AML-193 (cell line): ENCODE data around the gene ANO6.

Source experiments
- DNase-seq, 2 experiments: peaks; one replicate each; lab custom pipeline; 2025; lab: John Stamatoyannopoulos, UW

Gene ANO6

GRCh38 chr12:45406988-45407850, 191.3 kb downstream of the ANO6 start:
- no peak for DNase-seq

DNA sequence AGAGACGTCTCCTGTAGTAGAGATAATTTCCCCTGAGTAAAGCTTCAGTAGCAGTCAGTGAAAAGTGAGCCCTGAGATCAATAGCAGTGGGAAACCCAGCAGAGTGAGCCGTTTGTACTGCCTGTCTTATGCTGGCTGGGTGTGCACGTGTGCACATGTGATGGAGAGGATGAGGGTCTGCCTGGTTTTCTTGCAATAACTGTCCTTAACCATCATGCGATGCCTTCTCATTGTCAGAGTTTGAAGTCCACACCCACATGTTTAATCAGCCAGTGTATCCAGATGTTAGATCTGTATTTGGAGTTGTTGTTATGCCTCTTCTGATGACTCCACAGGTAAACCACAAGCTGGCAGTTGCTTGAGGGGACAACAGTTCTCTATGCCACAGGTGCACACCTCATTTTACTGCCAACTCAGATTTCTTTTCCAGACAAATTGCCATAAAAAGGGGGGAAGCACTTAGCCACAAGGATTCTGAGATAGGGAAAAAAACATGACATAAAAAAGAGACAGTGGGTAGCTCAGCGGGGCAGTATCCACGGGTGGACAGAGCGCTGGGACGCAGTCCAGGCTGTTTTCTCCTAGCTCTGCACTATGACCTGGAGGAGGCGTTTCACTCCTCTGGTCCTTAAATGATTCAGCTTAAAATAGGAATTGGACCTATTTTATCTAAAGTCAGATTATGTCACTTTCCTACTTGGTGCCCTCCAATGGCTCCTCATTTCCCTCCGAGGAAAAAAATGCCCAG, 192.3 kb downstream of the ANO6 start:
- no peak for DNase-seq

GRCh38 chr12:45408729-45409114, 192.8 kb downstream of the ANO6 start:
- no peak for DNase-seq

- no peak for DNase-seq
Measured at GRCh38 chr12:45409966-45410365, 194.1 kb downstream of the ANO6 start.

DNA sequence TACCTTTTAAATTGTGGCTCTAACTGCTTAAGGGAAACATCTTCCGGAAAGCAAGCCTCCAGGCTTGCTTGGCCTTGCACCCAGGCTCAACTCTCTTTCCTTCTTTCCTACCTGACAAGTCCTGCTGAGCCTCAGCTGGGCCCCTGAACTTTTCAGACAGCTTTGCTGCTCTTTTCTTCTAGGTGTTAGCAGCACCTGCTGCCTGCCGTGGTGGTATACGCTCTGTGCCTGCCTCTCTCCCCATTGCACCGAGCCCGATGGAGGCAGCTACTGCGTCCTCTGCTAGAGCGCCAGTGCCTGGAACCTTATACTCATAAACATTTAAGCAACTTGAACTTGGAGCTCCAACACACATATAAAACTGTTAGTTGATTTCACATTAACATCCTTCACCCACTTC, 195.7 kb downstream of the ANO6 start:
- no peak for DNase-seq

DNA sequence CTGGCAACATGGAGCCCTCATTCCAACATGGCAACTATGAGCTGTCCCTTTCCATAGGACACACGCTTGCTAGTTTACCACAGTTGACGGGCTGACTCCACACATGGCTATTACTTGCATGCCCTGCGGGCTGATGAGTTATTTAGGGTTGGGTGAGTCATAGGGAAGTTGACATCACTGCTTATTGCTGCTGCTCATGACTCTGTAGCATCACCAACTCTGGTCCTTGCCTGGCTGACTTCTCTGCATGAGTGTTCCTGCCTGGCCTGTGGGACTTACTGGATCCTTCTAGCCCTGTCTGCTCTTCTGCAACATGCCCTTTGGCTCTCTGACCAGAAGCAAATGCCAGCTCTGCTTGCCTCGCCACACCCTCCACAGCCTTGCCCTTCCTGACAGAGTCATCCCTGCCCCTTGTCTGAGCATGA, 199.5 kb downstream of the ANO6 start:
- DNase-seq: no peak

- DNase-seq: no peak
Measured at GRCh38 chr12:45416126-45416525, 200.2 kb downstream of the ANO6 start.

- no peak for DNase-seq
Measured at GRCh38 chr12:45418520-45418919, 202.6 kb downstream of the ANO6 start.

- DNase-seq: no peak
Measured at GRCh38 chr12:45419317-45419814, 203.5 kb downstream of the ANO6 start.

DNA sequence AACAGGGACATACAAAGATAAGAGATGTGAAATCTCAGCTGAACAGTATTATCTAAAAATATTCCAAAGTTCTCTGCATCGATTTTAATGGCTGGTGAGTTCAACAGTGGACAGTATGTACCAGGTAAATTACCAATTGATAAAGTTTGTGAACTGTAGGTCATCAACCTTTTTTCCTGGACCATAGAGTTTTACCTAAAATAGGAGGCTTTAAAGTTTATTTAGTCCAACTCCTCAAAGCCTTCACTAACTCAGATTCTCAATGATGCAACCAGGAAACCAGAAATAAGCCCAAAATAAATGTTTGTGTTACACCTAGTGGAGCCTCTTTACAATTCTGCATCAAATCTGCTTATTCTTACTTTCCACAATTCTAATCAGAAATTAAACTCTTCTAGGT, 205.8 kb downstream of the ANO6 start:
- no peak for DNase-seq

DNA sequence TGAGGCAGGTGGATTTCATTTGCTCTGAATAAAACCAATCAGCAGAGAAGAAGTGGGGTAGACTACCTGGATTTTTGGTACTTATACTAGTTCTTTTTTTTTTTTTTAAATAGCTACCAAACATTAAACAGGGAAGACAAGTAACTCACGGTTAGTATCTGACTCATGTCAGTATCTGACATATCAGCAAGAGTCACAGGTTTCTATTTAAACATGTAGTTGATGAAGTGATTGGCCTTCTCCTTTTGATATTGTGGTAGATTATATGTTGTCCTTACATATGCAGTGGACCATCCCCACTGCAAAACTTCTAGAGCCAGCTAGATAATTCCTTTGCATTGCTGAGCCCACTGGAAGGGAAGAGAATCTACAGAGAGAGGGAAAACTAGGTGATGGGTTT, 208.0 kb downstream of the ANO6 start:
- no peak for DNase-seq

GRCh38 chr12:45425426-45425825, 209.5 kb downstream of the ANO6 start:
- no peak for DNase-seq

DNA sequence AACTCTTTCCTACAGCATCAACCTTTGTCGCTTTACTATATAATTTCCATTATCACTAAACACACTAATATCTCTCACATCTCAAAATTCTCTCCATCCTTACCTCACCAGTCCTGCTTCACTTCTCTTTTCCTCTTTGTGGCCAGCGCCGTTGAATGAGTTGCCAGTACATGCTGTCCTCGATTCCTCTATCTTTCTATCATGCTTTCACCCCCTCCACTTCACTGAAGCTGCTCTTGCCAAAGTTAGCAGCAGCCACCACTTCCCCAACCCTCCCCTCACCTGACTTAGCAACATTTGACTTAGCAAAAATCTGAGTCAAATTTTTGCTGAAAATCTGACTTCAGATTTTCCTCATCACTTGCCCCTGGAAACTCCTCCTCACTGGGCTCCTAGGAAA, 210.4 kb downstream of the ANO6 start:
- DNase-seq: no peak

DNA sequence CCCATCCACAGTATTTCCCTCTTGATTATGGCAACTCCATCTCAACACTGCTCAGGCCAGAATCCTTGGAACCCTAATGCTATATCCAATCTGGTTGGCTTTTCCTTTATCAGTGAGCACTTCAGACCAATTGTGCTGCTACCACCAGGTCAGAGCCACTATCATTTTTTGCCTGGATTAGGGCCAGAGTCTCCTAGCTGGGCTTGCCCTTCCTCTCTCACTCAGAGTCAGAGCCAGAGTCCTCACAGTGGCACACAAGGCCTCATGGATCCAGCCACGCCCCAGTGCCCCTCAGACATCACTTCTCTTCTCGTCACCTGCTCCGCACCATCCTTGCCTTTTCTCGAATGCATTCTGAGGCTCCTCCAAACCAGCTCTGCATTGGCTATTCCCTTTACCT, 211.1 kb downstream of the ANO6 start:
- DNase-seq: no peak

DNA sequence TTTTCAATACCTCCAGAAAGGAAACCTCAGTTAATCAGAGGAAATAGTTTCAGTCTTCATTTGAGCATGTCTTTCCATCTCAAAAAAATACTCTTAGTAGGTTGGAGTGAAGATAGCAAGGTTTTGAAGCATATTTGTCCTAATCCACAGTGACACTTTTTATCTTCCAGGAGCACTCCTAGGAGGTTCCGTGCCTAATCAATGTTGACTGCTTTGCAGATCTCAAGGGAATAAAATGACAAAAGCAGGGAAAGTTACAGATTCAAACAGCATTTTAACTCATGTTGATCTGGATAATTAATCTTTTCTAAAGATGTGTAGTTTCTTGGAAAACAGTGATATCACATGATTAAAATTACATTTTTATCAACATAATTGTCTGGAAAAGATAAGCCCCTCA, 213.9 kb downstream of the ANO6 start:
- DNase-seq: no peak

GRCh38 chr12:45431126-45431525, 215.2 kb downstream of the ANO6 start:
- no peak for DNase-seq

GRCh38 chr12:45432710-45433109, 216.8 kb downstream of the ANO6 start:
- no peak for DNase-seq

- DNase-seq: no peak
Measured at GRCh38 chr12:45433441-45433868, 217.6 kb downstream of the ANO6 start.

DNA sequence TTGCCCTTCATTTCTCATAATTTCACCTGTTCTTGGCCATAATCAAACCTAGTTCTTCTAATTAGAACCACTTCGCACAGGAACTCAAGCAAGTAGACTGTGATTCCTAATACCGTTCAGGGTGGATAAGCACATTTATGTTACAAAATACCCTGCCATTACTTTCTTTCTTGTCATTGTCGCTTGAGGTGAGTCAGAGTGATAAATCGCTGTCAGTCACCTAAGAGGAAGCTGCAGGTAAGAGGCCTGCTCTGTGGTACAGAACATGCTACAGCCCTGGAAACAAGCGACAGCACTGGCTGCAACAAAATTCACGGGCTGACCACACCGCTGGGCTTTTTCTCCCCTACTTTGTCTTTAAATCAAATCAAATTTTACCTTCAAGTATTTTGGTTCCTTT, 218.2 kb downstream of the ANO6 start:
- DNase-seq: no peak

DNA sequence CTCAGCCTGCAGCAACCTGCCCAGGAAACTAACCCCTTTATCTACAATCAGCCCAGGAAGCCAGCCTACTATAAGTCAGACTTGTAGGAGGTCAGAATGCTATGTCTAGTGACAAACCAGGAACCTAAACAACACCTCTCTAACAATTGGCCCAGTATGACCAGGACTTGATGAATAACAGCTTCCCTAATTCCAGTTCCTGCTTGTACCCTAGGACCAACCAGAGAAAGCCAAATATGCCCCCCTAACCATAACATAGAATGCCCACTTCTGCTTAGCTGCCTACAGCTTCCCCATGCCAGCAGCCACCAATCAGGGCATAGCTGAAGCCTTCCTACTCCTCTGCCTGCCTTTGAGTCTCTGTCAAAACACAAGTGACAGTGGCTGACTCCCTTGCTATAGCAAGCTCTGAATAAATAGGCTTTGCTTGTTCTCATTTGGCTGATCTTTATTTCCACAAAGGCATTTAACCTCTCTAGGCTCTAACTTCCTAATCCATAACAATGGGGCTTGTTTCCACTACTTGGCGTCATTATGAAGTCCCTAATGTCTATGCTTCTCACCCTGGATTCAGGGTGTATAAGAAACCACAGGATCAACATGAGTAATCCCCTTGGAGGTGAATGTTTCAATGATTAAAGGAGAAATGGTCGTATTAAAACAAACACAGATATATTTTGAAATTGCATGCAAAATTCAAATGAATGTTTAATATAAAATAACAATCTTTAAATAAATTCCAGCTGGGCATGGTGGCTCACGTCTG, 220.2 kb downstream of the ANO6 start:
- peak; percentile 21 to 36 for DNase-seq

GRCh38 chr12:45439039-45439438, 223.1 kb downstream of the ANO6 start:
- DNase-seq: no peak

GRCh38 chr12:45446013-45446412, 230.1 kb downstream of the ANO6 start:
- no peak for DNase-seq
